Stomach smooth muscle (tissue), 2 donors: ENCODE results near the gene CRYBA1.

Source experiments
- H3K27ac ChIP-seq: one replicate; pipeline ENCODE4 v1.7.0; 2013; ENCODE audit warnings: mild to moderate bottlenecking, low read length, inconsistent platforms
- H3K27me3 ChIP-seq, 2 donors: one replicate each; pipeline ENCODE4 v1.7.0; 2013; ENCODE audit warnings: low read length in 2 of 2; ENCODE audit not compliant: insufficient read depth in 2 of 2, control insufficient read depth in 1 of 2
- H3K36me3 ChIP-seq, 2 donors: one replicate each; pipeline ENCODE4 v1.7.0; 2013; ENCODE audit warnings: low read length in 2 of 2; ENCODE audit not compliant: control insufficient read depth in 2 of 2, insufficient read depth in 2 of 2
- H3K4me1 ChIP-seq: one replicate; pipeline ENCODE4 v1.7.0; 2013; ENCODE audit warnings: low read length; ENCODE audit not compliant: control insufficient read depth, insufficient read depth
- H3K4me3 ChIP-seq, 2 donors: one replicate each; pipeline ENCODE4 v1.7.0; 2013; ENCODE audit warnings: low read length in 2 of 2
- H3K9ac ChIP-seq, 2 donors: one replicate each; pipeline ENCODE4 v1.7.0; 2013; ENCODE audit warnings: low read length in 2 of 2, mild to moderate bottlenecking in 1 of 2
- H3K9me3 ChIP-seq, 2 donors: one replicate each; pipeline ENCODE4 v1.7.0; 2013; ENCODE audit warnings: low read length in 2 of 2; ENCODE audit not compliant: control insufficient read depth in 2 of 2
- donor health status: healthy.
- donor health status: Pancreatic carcinoma.

CRYBA1 gene

DNA sequence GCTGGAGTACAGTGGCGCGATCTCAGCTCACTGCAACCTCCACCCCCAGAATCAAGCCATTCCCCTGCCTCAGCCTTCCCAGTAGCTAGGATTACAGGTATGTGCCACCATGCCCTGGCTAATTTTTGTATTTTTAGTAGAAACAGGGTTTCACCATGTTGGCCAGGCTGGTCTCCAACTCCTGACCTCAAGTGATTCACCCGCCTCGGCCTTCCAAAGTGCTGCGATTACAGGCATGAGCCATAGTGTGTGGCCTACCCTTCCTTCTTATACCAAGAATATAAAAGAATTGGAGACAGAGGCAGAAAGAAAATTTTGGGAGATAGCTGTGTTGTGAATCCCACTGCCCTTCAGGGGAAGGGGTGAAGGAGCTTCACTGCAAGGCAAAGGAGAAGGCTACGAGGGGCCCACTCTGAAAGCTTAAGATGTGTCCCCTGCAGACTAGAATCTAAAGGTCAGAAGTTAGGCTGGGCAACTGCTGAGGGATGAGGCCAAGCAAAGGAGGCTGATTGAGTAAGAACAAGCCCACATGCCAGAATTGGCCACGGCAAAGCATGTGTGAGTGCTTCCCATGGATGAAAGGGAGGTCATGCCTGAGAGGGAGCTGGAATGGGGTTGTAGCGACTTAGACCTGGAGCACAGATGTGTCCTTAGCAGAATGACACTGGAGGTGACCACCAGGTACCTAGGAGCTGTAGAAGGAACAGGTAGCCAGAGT is 8.4 kb upstream of the CRYBA1 start:
- no peaks in the 10 kb centered on the region for H3K36me3 ChIP-seq
- H3K27ac ChIP-seq, result no peak overlapping the region

DNA sequence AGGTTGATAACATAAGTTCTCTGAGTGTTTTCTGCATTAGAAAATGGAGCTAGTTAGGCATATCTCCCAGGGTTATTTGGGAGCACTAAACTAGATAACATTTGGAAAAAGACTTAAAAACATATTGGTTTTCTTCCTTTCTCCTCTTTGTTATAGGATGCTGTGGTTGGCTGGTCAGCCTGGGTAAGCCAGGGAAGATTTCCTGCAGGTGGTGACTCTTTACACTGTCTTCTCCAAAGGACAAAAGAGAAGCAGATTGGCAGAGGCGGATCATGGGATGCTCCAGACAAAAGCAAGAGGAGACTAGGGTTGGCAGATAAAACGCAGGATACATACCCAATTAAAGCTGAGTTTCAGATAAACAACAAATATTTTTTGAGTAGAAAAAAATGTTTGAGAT is 6.2 kb upstream of the CRYBA1 start:
- Histone ChIP-seq H3K9me3 (no peaks in the 10 kb centered on the region), H3K36me3 (no peaks in the 10 kb centered on the region), H3K4me1 (peaks cover 4% of the 10 kb centered on the region), H3K27me3 (no peaks in the 10 kb centered on the region), H3K9ac (no peak overlapping the region), H3K4me3 (no peak overlapping the region), H3K27ac (no peak overlapping the region)

More for the DNA sequence above, 8.4 kb upstream of the CRYBA1 start:
- Histone ChIP-seq H3K4me1 (peaks cover 4% of the 10 kb centered on the region), H3K27me3 (no peaks in the 10 kb centered on the region), H3K4me3 (no peak overlapping the region), H3K9ac (no peak overlapping the region), H3K9me3 (no peaks in the 10 kb centered on the region)

DNA sequence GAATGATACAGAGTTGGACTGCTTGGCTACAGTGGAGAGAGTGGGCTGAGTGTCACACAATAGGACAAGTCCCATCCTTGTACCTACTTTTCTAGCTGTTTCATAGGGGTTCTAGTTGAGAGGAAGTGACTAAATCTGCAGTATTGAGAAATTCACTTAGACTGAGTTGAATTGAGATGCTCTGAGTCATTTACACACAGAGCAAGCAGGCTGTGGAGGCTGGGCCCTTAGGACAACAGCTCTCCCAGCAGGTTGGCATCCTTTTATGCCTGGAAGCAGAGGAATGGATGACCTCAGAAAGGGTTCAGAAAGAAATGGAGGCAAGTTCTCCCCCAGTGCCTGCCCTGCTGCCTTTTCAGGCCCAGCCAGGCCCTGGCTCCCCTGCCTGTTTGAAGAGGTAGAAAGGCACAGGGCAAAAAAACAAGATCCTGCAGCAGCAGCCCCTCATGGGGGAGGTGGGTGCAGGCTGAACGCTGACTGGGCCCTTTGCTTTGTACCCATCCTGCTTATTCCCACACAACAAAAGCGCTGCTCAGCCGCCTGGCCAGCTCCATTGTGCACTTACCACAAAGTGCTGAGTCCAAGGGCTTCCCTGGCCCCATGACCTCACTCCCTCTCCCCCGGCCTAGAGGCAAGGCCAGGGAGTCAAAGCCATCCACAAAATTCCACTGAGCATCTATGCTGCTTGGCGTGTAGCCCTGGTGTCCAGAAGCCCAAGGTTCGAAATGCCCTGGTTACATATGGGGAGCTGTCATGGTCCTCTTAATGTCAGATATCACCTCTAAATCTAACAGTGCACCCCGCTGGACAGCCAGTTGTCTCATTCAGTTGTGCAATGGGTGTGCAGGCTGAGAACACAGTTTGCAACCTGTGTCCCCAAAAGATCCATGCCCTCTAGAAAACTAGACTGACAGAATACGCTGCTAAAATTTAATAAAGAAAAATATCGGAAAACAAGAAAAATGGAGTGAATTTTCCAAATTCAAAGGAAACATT is 5.4 kb upstream of the CRYBA1 start:
- Histone ChIP-seq H3K4me3 (no peak overlapping the region), H3K9me3 (no peaks in the 10 kb centered on the region), H3K27ac (no peak overlapping the region), H3K4me1 (peaks cover 4% of the 10 kb centered on the region), H3K9ac (no peak overlapping the region), H3K27me3 (no peaks in the 10 kb centered on the region), H3K36me3 (no peaks in the 10 kb centered on the region)

DNA sequence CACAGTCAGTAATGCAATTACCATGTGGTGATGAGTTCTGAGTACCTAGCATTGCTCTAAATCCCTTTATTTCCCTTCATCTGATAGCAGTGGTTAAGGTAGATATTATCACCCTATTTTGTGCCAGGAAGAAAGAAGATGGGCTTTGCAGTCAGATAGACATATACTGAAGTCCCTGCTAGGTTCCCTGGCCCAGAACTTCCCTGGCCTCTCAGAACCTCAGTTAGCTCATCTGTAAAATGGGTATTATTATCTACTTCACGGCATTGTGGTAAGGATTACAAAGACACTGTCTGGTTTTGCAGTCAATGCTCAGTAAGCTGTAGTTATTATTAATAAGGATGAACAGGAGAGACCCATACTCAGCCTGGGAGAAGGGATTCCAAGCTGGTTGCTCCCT is 4.6 kb upstream of the CRYBA1 start:
- no peaks in the 10 kb centered on the region for H3K36me3 ChIP-seq

DNA sequence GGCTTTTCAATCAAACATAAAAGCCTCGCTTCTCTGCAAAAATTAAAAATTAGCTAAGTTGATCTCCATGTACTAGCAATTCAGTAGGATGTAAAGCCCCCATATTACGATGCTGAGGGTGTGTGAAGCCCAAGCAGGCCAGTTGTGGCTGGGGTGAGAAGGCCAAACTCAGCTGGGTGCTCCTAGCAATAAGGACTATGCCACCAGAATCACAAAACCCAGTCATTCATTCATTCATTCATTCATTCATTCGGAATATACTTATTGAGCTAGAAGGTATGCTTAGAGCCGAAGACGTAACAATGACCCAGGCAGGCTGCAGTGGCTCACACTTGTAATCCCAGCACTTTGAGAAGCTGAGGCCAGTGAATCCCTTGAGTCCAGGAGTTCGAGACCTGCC is 3.9 kb upstream of the CRYBA1 start:
- Histone ChIP-seq H3K9me3 (no peaks in the 10 kb centered on the region), H3K27ac (no peak overlapping the region), H3K36me3 (no peaks in the 10 kb centered on the region)

More for the DNA sequence above, 4.6 kb upstream of the CRYBA1 start:
- peaks cover 4% of the 10 kb centered on the region for H3K4me1 ChIP-seq
- H3K9me3 ChIP-seq, result no peaks in the 10 kb centered on the region
- H3K9ac ChIP-seq, result no peak overlapping the region
- H3K4me3 ChIP-seq, result no peak overlapping the region
- no peaks in the 10 kb centered on the region for H3K27me3 ChIP-seq
- no peak overlapping the region for H3K27ac ChIP-seq

DNA sequence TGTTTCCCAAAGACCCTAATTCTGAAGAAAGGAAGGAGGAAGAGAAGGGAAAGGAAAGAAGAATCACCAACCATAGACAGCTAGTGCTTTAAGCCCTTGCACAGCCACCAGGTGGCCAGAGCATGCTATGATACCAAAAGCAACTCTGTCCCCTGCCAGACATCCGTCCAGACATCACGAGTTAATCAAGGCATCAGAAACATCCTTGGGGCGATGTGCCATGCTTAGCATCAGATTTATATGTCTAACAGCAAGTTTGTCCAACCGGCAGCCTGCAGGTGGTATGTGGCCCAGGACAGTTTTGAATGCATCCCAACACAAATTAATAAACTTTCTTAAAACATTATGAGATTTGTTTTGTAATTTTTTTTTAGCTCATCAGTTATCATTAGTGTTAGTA is 2.9 kb upstream of the CRYBA1 start:
- no peak overlapping the region for H3K4me3 ChIP-seq
- no peaks in the 10 kb centered on the region for H3K9me3 ChIP-seq
- no peak overlapping the region for H3K27ac ChIP-seq
- H3K9ac ChIP-seq, result no peak overlapping the region
- H3K36me3 ChIP-seq, result no peaks in the 10 kb centered on the region
- H3K4me1 ChIP-seq, result peaks cover 4% of the 10 kb centered on the region
- H3K27me3 ChIP-seq, result no peaks in the 10 kb centered on the region

More for the DNA sequence above, 3.9 kb upstream of the CRYBA1 start:
- Histone ChIP-seq H3K4me3 (no peak overlapping the region), H3K9ac (no peak overlapping the region), H3K4me1 (peaks cover 4% of the 10 kb centered on the region), H3K27me3 (no peaks in the 10 kb centered on the region)

DNA sequence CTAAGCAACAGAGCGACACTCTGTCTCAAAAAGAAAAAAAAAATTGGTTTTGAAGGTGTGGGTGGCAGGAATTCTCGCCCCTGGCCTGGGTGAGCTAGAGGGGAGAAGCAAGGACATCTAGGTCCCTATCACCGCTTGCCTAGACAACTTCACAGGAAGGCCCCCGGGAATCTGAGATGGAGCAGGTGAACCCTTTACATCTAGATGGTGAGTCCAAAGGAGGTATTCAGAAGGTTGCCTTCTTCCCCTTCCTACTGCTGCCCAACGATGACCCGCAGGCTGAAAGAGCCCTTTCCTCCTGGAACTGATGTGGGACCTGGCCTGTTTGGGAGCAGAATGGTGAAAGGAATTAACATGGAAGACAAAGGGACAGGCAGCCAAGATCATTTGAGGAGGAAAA is 1.3 kb upstream of the CRYBA1 start:
- Histone ChIP-seq H3K9me3 (no peaks in the 10 kb centered on the region), H3K4me1 (peaks cover 5% of the 10 kb centered on the region), H3K4me3 (no peak overlapping the region), H3K27ac (no peak overlapping the region), H3K36me3 (no peaks in the 10 kb centered on the region), H3K9ac (no peak overlapping the region), H3K27me3 (no peaks in the 10 kb centered on the region)

DNA sequence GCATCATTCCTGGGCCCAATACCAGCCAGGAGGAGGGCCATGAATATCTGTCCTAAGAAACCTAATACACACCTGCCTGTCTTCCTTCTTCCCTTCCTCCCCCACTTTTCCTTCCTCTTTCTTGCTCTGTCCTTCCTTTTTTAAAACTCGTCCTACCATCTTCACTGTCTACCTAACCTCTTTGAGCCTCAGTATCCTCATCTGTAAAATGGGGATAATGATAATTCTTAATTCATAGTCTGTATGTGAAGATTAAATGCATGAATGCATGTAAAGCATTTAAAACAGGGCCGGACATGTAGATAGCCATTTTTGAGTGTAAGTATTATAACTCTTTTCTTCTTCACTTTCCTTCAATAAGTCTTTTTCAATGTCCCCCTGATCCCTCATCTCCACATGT is 560 bp downstream of the CRYBA1 start:
- H3K27me3 ChIP-seq, result no peaks in the 10 kb centered on the region
- no peak overlapping the region for H3K9ac ChIP-seq
- no peaks in the 10 kb centered on the region for H3K36me3 ChIP-seq
- H3K4me1 ChIP-seq, result peaks cover 2% of the 10 kb centered on the region
- H3K27ac ChIP-seq, result no peak overlapping the region
- no peak overlapping the region for H3K4me3 ChIP-seq
- H3K9me3 ChIP-seq, result no peaks in the 10 kb centered on the region

DNA sequence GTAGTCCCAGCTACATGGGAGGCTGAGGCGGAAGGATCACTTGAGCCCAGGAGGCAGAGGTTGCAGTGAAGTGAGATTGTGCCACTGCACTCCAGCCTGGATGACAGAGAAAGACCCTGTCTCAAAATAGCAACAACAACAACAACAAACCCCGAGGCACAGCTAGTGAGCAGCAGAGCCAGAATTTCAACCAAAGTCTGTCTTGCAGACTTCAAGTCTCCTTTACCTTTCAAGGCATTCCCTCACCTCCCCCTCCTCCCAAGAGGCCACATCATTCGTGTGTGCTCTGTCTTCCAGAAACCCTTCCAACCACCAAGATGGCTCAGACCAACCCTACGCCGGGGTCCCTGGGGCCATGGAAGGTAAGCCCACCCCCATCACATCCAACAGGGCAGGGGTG is 2.2 kb downstream of the CRYBA1 start:
- Histone ChIP-seq H3K4me3 (no peak overlapping the region), H3K9ac (no peak overlapping the region), H3K36me3 (no peaks in the 10 kb centered on the region), H3K9me3 (no peaks in the 10 kb centered on the region), H3K27ac (no peak overlapping the region), H3K27me3 (no peaks in the 10 kb centered on the region), H3K4me1 (peaks cover 2% of the 10 kb centered on the region)

DNA sequence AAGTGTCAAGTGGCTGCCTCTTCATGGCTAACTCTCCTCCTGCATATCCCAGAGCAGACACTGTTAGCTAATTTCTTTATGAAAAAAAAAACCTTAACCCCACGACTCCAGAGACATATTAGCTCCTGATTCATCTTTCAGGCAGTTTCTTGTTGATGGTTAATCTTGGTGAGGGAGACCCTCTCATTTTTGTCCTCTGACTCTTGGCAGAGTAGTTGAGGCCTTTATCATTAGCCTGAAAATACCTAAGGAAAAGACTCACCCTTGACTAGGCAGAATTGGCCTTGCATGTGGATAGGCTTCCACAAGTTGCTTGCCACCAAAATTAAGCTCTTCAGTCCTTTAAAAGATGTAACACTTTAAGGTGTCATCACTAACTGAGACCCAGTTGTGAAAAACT is 4.0 kb downstream of the CRYBA1 start:
- H3K4me1 ChIP-seq, result peaks cover 2% of the 10 kb centered on the region
- H3K9me3 ChIP-seq, result no peaks in the 10 kb centered on the region
- H3K27ac ChIP-seq, result no peak overlapping the region
- no peak overlapping the region for H3K9ac ChIP-seq
- no peak overlapping the region for H3K4me3 ChIP-seq
- no peaks in the 10 kb centered on the region for H3K27me3 ChIP-seq
- no peaks in the 10 kb centered on the region for H3K36me3 ChIP-seq

DNA sequence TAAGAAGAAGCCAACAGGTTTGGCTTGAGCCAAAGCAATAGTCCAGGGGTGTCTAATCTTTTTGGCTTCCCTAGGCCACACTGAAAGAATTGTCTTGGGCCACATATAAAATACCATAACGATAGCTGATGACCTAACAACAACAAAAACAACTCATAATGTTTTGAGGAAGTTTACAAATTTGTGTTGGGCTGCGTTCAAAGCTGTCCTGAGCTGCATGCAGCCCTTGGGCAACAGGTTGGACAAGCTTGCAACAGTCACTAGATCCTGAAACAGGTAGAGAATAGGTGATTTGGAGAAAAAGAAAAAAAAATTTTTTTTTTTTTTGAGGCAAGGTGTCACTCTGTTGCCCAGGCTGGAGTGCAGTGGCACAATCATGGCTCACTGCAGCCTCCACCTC is 4.5 kb downstream of the CRYBA1 start:
- no peaks in the 10 kb centered on the region for H3K27me3 ChIP-seq
- H3K36me3 ChIP-seq, result no peaks in the 10 kb centered on the region
- H3K9ac ChIP-seq, result no peak overlapping the region
- H3K9me3 ChIP-seq, result no peaks in the 10 kb centered on the region
- peaks cover 2% of the 10 kb centered on the region for H3K4me1 ChIP-seq
- H3K4me3 ChIP-seq, result no peak overlapping the region
- no peak overlapping the region for H3K27ac ChIP-seq
